Measurements from ENCODE around the gene PDAP1. TPM values are rescaled to one million over a fixed set of nuclear protein-coding genes. Genes with fewer than 3 reads are reported as not detected.

The PDAP1 gene
- polyA plus RNA-seq, 1 donor: 94.9 TPM

DNA sequence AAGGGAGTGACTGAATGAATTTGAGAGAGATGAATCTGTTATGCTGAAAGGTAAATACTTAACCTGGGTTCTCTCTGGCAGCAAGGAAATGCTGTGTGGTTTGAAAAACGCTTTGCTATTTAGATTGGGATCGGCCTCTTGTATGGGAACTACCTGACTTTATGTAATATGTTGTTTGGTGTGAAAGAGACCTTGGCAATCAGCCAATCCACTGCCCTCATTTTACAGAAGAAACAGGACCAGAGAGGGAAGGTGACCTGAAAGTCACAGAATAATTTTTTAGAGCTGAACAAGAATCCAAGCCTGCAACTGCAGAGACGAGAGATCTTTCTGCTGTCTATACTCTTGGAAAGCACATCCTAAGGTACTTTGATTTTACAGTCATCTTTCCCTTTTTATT is 1.4 kb upstream of the PDAP1 start:
- Histone ChIP-seq H3K4me1 (ENCODE audit: control insufficient read depth, insufficient read depth, low read length) (peaks cover 4% of the 10 kb centered on the region), H3K27ac (ENCODE audit: low read length) (no peak overlapping the region), H3K36me3 (ENCODE audit: control insufficient read depth, insufficient read depth, low read length) (peaks cover 42% of the 10 kb centered on the region), H3K27me3 (ENCODE audit: control insufficient read depth, insufficient read depth, low read length) (no peaks in the 10 kb centered on the region), H3K9me3 (ENCODE audit: control insufficient read depth, low read depth, low read length) (no peaks in the 10 kb centered on the region), H3K4me3 (ENCODE audit: low read length) (peak overlapping the region; percentile 90)
- WGBS (ENCODE audit: insufficient coverage, low lambda C conversion rate): 60% methylated on average over 1 of the region's 3 CpGs
- DNase-seq: no peak

- H3K4me1 ChIP-seq (ENCODE audit: control insufficient read depth, insufficient read depth, low read length): peaks cover 4% of the 10 kb centered on the region
These were observed 785 bp upstream of the PDAP1 start for GRCh38 chr7:99409192-99409572.

DNA sequence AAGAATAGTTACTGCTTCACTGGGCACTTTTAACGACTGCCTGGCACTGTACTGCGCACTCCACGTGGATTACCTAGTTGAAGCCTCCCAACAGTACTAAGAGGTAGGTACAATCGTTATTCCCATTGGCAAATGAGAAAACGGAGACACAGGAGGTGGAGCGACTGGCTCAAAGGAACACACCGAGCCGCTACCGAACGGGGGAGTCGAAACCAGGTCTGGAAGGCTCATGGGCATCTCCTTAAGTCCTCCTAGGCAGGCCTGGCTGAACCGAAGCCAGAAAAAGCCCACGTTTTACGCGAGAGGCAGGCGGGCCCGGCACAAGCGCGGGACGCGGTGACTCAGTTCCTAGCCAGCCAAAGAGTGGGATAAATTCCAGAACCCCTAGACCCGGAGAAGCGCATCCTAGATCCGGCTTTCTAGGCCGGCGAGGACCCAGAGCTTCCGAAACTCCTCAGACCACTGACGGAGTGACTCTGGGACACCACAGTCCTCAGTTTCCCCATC is 472 bp downstream of the PDAP1 start:
- no peaks in the 10 kb centered on the region for H3K27me3 ChIP-seq (ENCODE audit: control insufficient read depth, insufficient read depth, low read length)
- peak overlapping the region; percentile 90 for H3K4me3 ChIP-seq (ENCODE audit: low read length)
- DNase-seq: peak in 1 of 2 donors; percentile 33
- H3K9me3 ChIP-seq (ENCODE audit: control insufficient read depth, low read depth, low read length): no peaks in the 10 kb centered on the region
- peak overlapping the region; percentile 88 for H3K27ac ChIP-seq (ENCODE audit: low read length)
- peaks cover 43% of the 10 kb centered on the region for H3K36me3 ChIP-seq (ENCODE audit: control insufficient read depth, insufficient read depth, low read length)
- no CpG with 5 or more reads among the region's 28 CpGs for WGBS (ENCODE audit: insufficient coverage, low lambda C conversion rate)
- peaks cover 4% of the 10 kb centered on the region for H3K4me1 ChIP-seq (ENCODE audit: control insufficient read depth, insufficient read depth, low read length)

More at GRCh38 chr7:99409192-99409572, 785 bp upstream of the PDAP1 start:
- DNase-seq: no peak
- Histone ChIP-seq H3K27ac (ENCODE audit: low read length) (peak overlapping the region; percentile 88), H3K36me3 (ENCODE audit: control insufficient read depth, insufficient read depth, low read length) (peaks cover 42% of the 10 kb centered on the region), H3K4me3 (ENCODE audit: low read length) (peak overlapping the region; percentile 90), H3K27me3 (ENCODE audit: control insufficient read depth, insufficient read depth, low read length) (no peaks in the 10 kb centered on the region), H3K9me3 (ENCODE audit: control insufficient read depth, low read depth, low read length) (no peaks in the 10 kb centered on the region)
- WGBS (ENCODE audit: insufficient coverage, low lambda C conversion rate): 0% methylated on average over 5 of the region's 18 CpGs

DNA sequence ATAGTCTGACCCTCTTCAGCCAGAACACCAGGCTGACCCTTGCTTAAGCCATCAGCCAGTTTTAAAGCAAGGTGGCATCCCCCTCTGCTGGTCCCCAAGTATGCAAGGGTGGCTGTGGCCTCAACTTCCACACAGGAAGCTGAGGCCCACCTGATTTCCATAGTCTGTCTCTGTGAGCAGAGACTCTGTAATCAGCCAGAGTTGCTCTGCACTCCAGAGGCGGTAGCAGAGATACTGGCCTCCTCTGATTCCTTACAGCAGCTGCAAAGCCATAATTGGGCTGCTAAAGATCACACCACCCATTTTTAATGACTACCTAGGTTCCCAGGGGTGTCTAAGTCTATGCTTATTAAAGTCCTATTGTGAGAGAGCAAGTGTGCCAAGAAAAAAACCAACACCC is 1.8 kb downstream of the PDAP1 start:
- H3K4me1 ChIP-seq (ENCODE audit: control insufficient read depth, insufficient read depth, low read length): peaks cover 4% of the 10 kb centered on the region
- no peaks in the 10 kb centered on the region for H3K9me3 ChIP-seq (ENCODE audit: control insufficient read depth, low read depth, low read length)
- H3K36me3 ChIP-seq (ENCODE audit: control insufficient read depth, insufficient read depth, low read length): peaks cover 40% of the 10 kb centered on the region
- WGBS (ENCODE audit: insufficient coverage, low lambda C conversion rate): no CpG with 5 or more reads among the region's 1 CpG
- no peaks in the 10 kb centered on the region for H3K27me3 ChIP-seq (ENCODE audit: control insufficient read depth, insufficient read depth, low read length)
- H3K27ac ChIP-seq (ENCODE audit: low read length): no peak overlapping the region
- no peak overlapping the region for H3K4me3 ChIP-seq (ENCODE audit: low read length)
- no peak for DNase-seq

GRCh38 chr7:99404977-99405320 is 3.4 kb downstream of the PDAP1 start:
- Histone ChIP-seq H3K9me3 (ENCODE audit: control insufficient read depth, low read depth, low read length) (no peaks in the 10 kb centered on the region), H3K27me3 (ENCODE audit: control insufficient read depth, insufficient read depth, low read length) (no peaks in the 10 kb centered on the region), H3K36me3 (ENCODE audit: control insufficient read depth, insufficient read depth, low read length) (peaks cover 44% of the 10 kb centered on the region), H3K27ac (ENCODE audit: low read length) (no peak overlapping the region), H3K4me3 (ENCODE audit: low read length) (no peak overlapping the region), H3K4me1 (ENCODE audit: control insufficient read depth, insufficient read depth, low read length) (peaks cover 2% of the 10 kb centered on the region)
- DNase-seq: no peak
- no CpG with 5 or more reads among the region's 10 CpGs for WGBS (ENCODE audit: insufficient coverage, low lambda C conversion rate)

DNA sequence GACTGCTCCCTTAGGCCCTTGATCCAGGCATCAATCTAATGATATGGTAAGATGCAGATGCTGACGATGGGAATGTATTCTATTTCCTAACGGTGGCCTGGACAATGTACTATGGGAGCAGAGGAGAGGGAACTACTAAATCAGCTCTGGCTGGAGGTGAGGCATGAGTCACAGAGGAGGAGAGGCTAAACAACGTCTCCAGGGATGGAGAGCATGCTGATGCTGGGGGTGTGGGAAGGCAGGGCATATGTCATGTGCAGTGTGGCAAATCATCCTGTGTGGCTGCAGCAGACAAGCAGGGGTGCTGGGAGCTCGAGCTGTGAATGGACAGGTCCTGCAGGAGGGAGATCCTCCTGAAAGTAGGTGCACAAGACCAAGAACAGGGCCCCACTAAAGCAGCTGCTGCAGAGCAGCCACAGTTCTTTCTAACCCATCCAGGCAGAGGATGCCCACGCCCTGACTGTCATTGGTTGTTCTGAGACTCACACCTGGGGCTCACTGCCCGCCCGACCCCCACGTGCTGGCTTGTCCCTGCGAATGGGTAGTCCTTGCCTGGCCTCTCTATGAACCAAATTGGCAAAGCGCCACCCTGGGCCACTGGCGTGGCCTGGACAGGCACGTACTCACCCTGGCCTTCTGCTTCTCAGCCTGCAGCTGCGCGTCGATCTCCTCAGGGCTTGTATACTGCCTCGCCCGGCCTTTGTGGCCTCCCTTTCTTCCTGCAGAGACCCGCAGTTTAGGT is 4.0 kb downstream of the PDAP1 start:
- WGBS (ENCODE audit: insufficient coverage, low lambda C conversion rate): 100% methylated on average over 2 of the region's 18 CpGs
- Histone ChIP-seq H3K36me3 (ENCODE audit: control insufficient read depth, insufficient read depth, low read length) (peaks cover 50% of the 10 kb centered on the region), H3K27me3 (ENCODE audit: control insufficient read depth, insufficient read depth, low read length) (no peaks in the 10 kb centered on the region)

GRCh38 chr7:99403764-99404163 is 4.6 kb downstream of the PDAP1 start:
- Histone ChIP-seq H3K36me3 (ENCODE audit: control insufficient read depth, insufficient read depth, low read length) (peaks cover 56% of the 10 kb centered on the region), H3K4me3 (ENCODE audit: low read length) (no peak overlapping the region), H3K27ac (ENCODE audit: low read length) (no peak overlapping the region), H3K4me1 (ENCODE audit: control insufficient read depth, insufficient read depth, low read length) (no peaks in the 10 kb centered on the region), H3K27me3 (ENCODE audit: control insufficient read depth, insufficient read depth, low read length) (no peaks in the 10 kb centered on the region), H3K9me3 (ENCODE audit: control insufficient read depth, low read depth, low read length) (no peaks in the 10 kb centered on the region)
- WGBS (ENCODE audit: insufficient coverage, low lambda C conversion rate): no CpG with 5 or more reads among the region's 5 CpGs
- no peak for DNase-seq

More for the DNA sequence above, 4.0 kb downstream of the PDAP1 start:
- H3K9me3 ChIP-seq (ENCODE audit: control insufficient read depth, low read depth, low read length): no peaks in the 10 kb centered on the region
- DNase-seq: no peak
- H3K4me3 ChIP-seq (ENCODE audit: low read length): no peak overlapping the region
- no peaks in the 10 kb centered on the region for H3K4me1 ChIP-seq (ENCODE audit: control insufficient read depth, insufficient read depth, low read length)
- no peak overlapping the region for H3K27ac ChIP-seq (ENCODE audit: low read length)

DNA sequence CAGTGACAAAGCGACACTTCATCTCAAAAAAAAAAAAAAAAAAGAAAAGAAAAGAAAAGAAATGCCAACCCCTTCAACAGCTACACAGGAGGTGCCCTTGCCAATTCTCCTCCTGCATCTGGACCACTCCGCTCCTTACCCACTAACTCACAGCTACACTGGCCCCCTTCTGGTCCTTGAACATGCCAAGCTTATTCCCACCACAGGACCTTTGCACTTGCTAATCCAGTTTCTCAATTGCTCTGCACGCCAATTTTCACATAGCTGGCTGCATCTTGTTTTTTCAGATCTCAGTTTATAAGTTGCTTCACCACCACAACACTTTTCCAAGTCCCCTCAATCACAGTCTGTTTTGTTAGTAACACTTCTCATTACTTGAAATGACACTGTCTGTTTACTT is 5.5 kb downstream of the PDAP1 start:
- Histone ChIP-seq H3K27me3 (ENCODE audit: control insufficient read depth, insufficient read depth, low read length) (no peaks in the 10 kb centered on the region), H3K36me3 (ENCODE audit: control insufficient read depth, insufficient read depth, low read length) (peaks cover 65% of the 10 kb centered on the region), H3K4me1 (ENCODE audit: control insufficient read depth, insufficient read depth, low read length) (no peaks in the 10 kb centered on the region), H3K9me3 (ENCODE audit: control insufficient read depth, low read depth, low read length) (no peaks in the 10 kb centered on the region), H3K27ac (ENCODE audit: low read length) (no peak overlapping the region), H3K4me3 (ENCODE audit: low read length) (no peak overlapping the region)
- WGBS (ENCODE audit: insufficient coverage, low lambda C conversion rate): no CpG with 5 or more reads among the region's 3 CpGs
- no peak for DNase-seq

DNA sequence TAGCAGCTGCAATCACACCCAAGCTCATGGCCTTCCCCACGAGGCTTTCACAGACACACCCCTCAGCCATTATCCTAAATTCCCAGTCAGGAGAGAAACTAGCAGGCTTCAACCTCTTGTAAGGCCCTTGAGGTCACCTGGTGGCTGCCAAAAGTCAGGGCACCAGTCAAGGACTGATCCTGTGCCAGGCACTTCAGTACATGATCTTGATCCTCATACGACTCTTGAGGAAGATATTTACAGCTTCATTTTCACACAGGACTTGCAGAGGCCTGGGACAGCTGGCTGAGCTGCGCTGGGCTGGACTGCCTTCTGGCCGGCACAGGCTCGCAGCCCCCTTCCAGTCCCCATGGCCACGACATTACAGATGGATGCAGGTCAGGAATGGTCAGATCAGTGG is 8.8 kb downstream of the PDAP1 start:
- Histone ChIP-seq H3K36me3 (ENCODE audit: control insufficient read depth, insufficient read depth, low read length) (peaks cover 88% of the 10 kb centered on the region), H3K9me3 (ENCODE audit: control insufficient read depth, low read depth, low read length) (no peaks in the 10 kb centered on the region), H3K27me3 (ENCODE audit: control insufficient read depth, insufficient read depth, low read length) (no peaks in the 10 kb centered on the region), H3K27ac (ENCODE audit: low read length) (no peak overlapping the region), H3K4me1 (ENCODE audit: control insufficient read depth, insufficient read depth, low read length) (no peaks in the 10 kb centered on the region), H3K4me3 (ENCODE audit: low read length) (no peak overlapping the region)
- no CpG with 5 or more reads among the region's 6 CpGs for WGBS (ENCODE audit: insufficient coverage, low lambda C conversion rate)
- DNase-seq: no peak

DNA sequence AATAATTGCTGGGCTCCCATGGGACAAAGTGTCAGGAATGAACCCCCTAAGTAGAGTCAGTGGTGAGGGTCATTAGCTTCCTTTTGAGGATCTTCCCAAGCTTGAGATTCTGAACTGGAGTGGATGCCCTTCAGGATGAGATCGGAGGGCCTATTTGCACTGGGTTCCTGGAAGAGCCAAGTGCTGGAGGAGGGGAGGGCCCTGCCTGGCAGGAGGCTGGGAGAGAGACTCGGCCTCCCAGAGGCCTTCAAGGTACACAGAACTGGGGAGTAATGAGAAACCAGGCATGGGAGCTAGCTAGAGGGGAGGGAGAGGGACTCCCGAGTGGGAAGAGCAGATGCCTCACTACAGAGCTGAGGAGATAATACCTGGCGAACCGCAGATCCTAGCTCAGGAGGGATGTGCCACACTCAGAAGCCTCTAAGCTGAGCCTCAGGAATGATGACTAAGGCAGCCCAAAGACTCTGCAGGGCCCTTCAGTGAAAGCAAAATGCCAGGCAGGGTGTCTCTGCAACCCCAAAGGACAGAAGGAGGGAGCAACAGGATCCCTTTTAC is 9.4 kb downstream of the PDAP1 start:
- no peak overlapping the region for H3K4me3 ChIP-seq (ENCODE audit: low read length)
- H3K27ac ChIP-seq (ENCODE audit: low read length): no peak overlapping the region
- H3K36me3 ChIP-seq (ENCODE audit: control insufficient read depth, insufficient read depth, low read length): peaks cover 88% of the 10 kb centered on the region
- no peaks in the 10 kb centered on the region for H3K27me3 ChIP-seq (ENCODE audit: control insufficient read depth, insufficient read depth, low read length)
- WGBS (ENCODE audit: insufficient coverage, low lambda C conversion rate): no CpG with 5 or more reads among the region's 5 CpGs
- DNase-seq: no peak
- no peaks in the 10 kb centered on the region for H3K9me3 ChIP-seq (ENCODE audit: control insufficient read depth, low read depth, low read length)
- no peaks in the 10 kb centered on the region for H3K4me1 ChIP-seq (ENCODE audit: control insufficient read depth, insufficient read depth, low read length)
